Mucosa of stomach (tissue), 1 donor: ENCODE measurements around the gene RAB13.

Experiments used
- H3K27me3 ChIP-seq: one replicate; pipeline ENCODE4 v1.7.0; 2013; ENCODE audit warnings: mild to moderate bottlenecking, low read length; ENCODE audit not compliant: control insufficient read depth, insufficient read depth
- H3K36me3 ChIP-seq: one replicate; pipeline ENCODE4 v1.7.0; 2013; ENCODE audit warnings: low read length; ENCODE audit not compliant: control insufficient read depth, insufficient read depth
- H3K4me1 ChIP-seq: one replicate; pipeline ENCODE4 v1.7.0; 2013; ENCODE audit warnings: mild to moderate bottlenecking, low read length; ENCODE audit not compliant: control insufficient read depth, insufficient read depth
- H3K4me3 ChIP-seq: one replicate; pipeline ENCODE4 v1.7.0; 2013; ENCODE audit warnings: low read length
- H3K9ac ChIP-seq: one replicate; pipeline ENCODE4 v1.7.0; 2013; ENCODE audit warnings: mild to moderate bottlenecking, low read length, moderate library complexity
- H3K9me3 ChIP-seq: one replicate; pipeline ENCODE4 v1.7.0; 2013; ENCODE audit warnings: mild to moderate bottlenecking, low read length, moderate library complexity; ENCODE audit not compliant: control insufficient read depth
- donor health status: Pancreatic carcinoma.

RAB13 gene

GRCh38 chr1:153936011-153936802 lies 49.9 kb downstream of the RAB13 start:
- no peaks in the 10 kb centered on the region for H3K9me3 ChIP-seq
- H3K27me3 ChIP-seq: no peaks in the 10 kb centered on the region
- peaks cover 18% of the 10 kb centered on the region for H3K36me3 ChIP-seq
- H3K9ac ChIP-seq: no peak overlapping the region
- no peaks in the 10 kb centered on the region for H3K4me1 ChIP-seq
- no peak overlapping the region for H3K4me3 ChIP-seq

GRCh38 chr1:153934746-153935145 lies 51.4 kb downstream of the RAB13 start:
- H3K9ac ChIP-seq: no peak overlapping the region
- peaks cover 18% of the 10 kb centered on the region for H3K36me3 ChIP-seq
- H3K9me3 ChIP-seq: no peaks in the 10 kb centered on the region
- no peaks in the 10 kb centered on the region for H3K4me1 ChIP-seq
- H3K27me3 ChIP-seq: no peaks in the 10 kb centered on the region
- no peak overlapping the region for H3K4me3 ChIP-seq

- H3K4me1 ChIP-seq: no peaks in the 10 kb centered on the region
- H3K36me3 ChIP-seq: peaks cover 18% of the 10 kb centered on the region
- no peak overlapping the region for H3K9ac ChIP-seq
- H3K4me3 ChIP-seq: no peak overlapping the region
- no peaks in the 10 kb centered on the region for H3K9me3 ChIP-seq
- no peaks in the 10 kb centered on the region for H3K27me3 ChIP-seq
Measured at GRCh38 chr1:153933955-153934354, 52.2 kb downstream of the RAB13 start.

GRCh38 chr1:153933430-153933829 lies 52.7 kb downstream of the RAB13 start:
- Histone ChIP-seq H3K27me3 (no peaks in the 10 kb centered on the region), H3K4me3 (no peak overlapping the region), H3K9me3 (no peaks in the 10 kb centered on the region), H3K9ac (no peak overlapping the region), H3K36me3 (peaks cover 18% of the 10 kb centered on the region), H3K4me1 (no peaks in the 10 kb centered on the region)

- no peaks in the 10 kb centered on the region for H3K27me3 ChIP-seq
- peaks cover 18% of the 10 kb centered on the region for H3K36me3 ChIP-seq
- no peak overlapping the region for H3K4me3 ChIP-seq
Measured at GRCh38 chr1:153932156-153933131, 53.7 kb downstream of the RAB13 start.

More at GRCh38 chr1:153932156-153933131, 53.7 kb downstream of the RAB13 start:
- Histone ChIP-seq H3K4me1 (no peaks in the 10 kb centered on the region), H3K9me3 (no peaks in the 10 kb centered on the region), H3K9ac (no peak overlapping the region)
